Gastrocnemius medialis (tissue), 4 donors: ENCODE data around the gene PPEF2. TPM values are rescaled to one million over a fixed set of nuclear protein-coding genes. Genes with fewer than 3 reads are reported as not detected.

Experiments
- ATAC-seq, 2 donors: fragments of 150-250 bp; one replicate each; pipeline ENCODE4 v1.9.1; 2016
- DNase-seq, 2 donors: peaks; one replicate each; pipeline ENCODE4 v3.0.0-alpha.2; 2019
- H3K27ac ChIP-seq, 4 donors: fragments of 200-600 bp; sonication (generic); 1 replicate in 1 of 4; 2 replicates in 3 of 4; pipeline ENCODE4 v1.5.1; 2016 to 2018; ENCODE audit warnings: mild to moderate bottlenecking in 2 of 4, moderate library complexity in 1 of 4
- H3K27me3 ChIP-seq, 3 donors: fragments of 200-600 bp; sonication (generic) in 2 of 3; 1 replicate in 1 of 3; 2 replicates in 2 of 3; pipeline versions ENCODE4 v1.5.1 to v1.6.0; 2016 to 2019; ENCODE audit warnings: mild to moderate bottlenecking in 1 of 3, moderate library complexity in 1 of 3
- H3K36me3 ChIP-seq, 2 donors: fragments of 200-600 bp; sonication (generic) in 1 of 2; one replicate each; pipeline ENCODE4 v1.5.1; 2017 to 2018
- H3K4me1 ChIP-seq, 2 donors: fragments of 200-600 bp; sonication (generic) in 1 of 2; one replicate each; pipeline ENCODE4 v1.5.1; 2016 to 2017; ENCODE audit warnings: mild to moderate bottlenecking in 2 of 2
- H3K4me3 ChIP-seq, 4 donors: fragments of 200-600 bp; sonication (generic) in 3 of 4; 1 replicate in 1 of 4; 2 replicates in 3 of 4; pipeline ENCODE4 v1.5.1; 2016 to 2019; ENCODE audit warnings: mild to moderate bottlenecking in 2 of 4
- H3K9me3 ChIP-seq, 3 donors: fragments of 200-600 bp; sonication (generic) in 2 of 3; 1 replicate in 1 of 3; 2 replicates in 2 of 3; pipeline ENCODE4 v1.5.1; 2016 to 2019
- POLR2A ChIP-seq, 2 donors: fragments of 450-650 bp; IDR thresholded peaks; one replicate each; pipeline ENCODE4 v1.6.1; 2017; ENCODE audit warnings: antibody characterized with exemption in 2 of 2, mild to moderate bottlenecking in 2 of 2, moderate library complexity in 2 of 2
- in situ Hi-C, 4 donors: fragments of 200-750 bp; cut with MboI; loops; one replicate each; pipeline versions ENCODE4 v1.15.0 to v1.8.0; 2017; ENCODE audit warnings: low sequenced_read_pairs in 4 of 4
- intact Hi-C: fragments of 100-400 bp; cut with DNase I; formaldehyde crosslinking; loops from one replicate; pipeline ENCODE4 v1.15.1; 2023; ENCODE audit warnings: low total_unique reads
- total RNA-seq, 4 donors: library from RNA; depleted of rRNA; stranded (reverse); fragments of >200 nt; gene quantifications; one replicate each; pipeline versions ENCODE4 v1.1.0 to v1.2.3, GENCODE V29; 2016
- TF ChIP-seq, protein P1 (sequence below), 5 experiments: fragments of 450-650 bp in 3 of 5; fragments of 200-600 bp in 2 of 5; sonication (generic) in 2 of 5; IDR thresholded peaks in 4 of 5; conservative IDR thresholded peaks in 1 of 5; 1 replicate in 4 of 5; 2 replicates in 1 of 5; pipeline ENCODE4 v1.5.1; 2016 to 2019; ENCODE audit warnings: antibody characterized with exemption in 5 of 5, mild to moderate bottlenecking in 3 of 5, moderate library complexity in 3 of 5

The PPEF2 gene
- total RNA-seq, 4 donors from 2014 or later: 0.13 TPM; not detected in 3

DNA sequence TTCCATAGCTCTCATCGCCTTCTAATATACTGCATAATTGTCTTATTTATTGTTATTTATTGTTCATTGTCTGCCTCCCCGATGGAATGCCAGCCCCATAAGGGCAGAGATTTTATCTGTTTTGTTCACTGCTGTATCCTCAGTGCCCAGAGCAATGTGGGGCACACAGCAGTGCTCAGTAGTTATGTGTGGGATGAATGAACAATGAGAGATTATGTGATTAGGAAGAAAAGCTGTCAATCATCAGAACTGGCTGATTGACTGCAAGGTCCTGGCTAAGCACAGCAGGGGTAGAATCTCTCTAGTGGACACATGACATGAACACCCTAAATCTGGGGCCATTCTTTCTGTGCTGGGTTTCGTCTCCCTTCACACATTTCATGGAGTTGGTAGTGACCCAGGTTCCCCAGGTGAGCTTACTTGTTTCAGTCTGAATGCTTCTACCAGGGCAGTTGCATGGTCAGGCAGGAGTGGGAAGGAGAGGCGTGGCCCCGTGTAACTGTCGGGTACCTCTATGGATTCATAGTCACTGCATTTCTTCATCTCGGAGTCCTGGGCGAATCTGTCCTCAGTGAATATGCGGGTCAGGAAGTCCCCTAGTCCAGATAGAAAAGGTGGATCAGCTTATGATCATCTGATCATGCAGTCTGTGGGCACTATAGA lies 12.6 kb downstream of the PPEF2 start:
- intact Hi-C loops (no loop called here), in situ Hi-C loops (no loop called here)
- H3K9me3 ChIP-seq: no peaks in the 10 kb centered on the region
- DNase-seq (no peak), ATAC-seq (no peak)
- no peaks in the 10 kb centered on the region for H3K4me1 ChIP-seq
- no peaks in the 10 kb centered on the region for H3K27me3 ChIP-seq
- no peak overlapping the region for H3K27ac ChIP-seq
- H3K4me3 ChIP-seq: no peak overlapping the region
- TF ChIP-seq, protein P1, sequence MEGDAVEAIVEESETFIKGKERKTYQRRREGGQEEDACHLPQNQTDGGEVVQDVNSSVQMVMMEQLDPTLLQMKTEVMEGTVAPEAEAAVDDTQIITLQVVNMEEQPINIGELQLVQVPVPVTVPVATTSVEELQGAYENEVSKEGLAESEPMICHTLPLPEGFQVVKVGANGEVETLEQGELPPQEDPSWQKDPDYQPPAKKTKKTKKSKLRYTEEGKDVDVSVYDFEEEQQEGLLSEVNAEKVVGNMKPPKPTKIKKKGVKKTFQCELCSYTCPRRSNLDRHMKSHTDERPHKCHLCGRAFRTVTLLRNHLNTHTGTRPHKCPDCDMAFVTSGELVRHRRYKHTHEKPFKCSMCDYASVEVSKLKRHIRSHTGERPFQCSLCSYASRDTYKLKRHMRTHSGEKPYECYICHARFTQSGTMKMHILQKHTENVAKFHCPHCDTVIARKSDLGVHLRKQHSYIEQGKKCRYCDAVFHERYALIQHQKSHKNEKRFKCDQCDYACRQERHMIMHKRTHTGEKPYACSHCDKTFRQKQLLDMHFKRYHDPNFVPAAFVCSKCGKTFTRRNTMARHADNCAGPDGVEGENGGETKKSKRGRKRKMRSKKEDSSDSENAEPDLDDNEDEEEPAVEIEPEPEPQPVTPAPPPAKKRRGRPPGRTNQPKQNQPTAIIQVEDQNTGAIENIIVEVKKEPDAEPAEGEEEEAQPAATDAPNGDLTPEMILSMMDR (IDR thresholded peaks at IDR 0.05 in 4 of 5, conservative IDR thresholded peaks at IDR 0.05 in 1 of 5): no peak
- no peak for TF ChIP-seq POLR2A (IDR thresholded peaks at IDR 0.05)
- no peaks in the 10 kb centered on the region for H3K36me3 ChIP-seq

DNA sequence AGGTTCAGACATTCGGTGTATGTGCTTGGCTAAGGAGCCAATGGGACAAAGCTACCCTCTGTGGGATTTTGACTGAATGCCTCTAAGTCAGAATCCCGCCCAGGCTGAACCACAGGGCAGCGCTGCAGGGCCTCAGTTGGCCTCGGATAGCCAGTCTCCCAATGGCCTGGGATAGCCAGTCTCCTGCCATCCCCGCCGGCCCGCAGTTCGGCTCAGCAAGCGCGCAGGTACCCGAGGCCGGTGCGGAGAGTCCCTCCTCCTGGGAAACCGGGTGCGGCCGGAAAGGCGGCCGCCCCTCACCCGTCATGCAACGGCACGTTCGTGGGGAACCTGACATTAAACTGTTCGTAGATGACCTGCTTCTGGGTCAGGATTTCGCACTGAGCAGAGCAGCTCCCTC lies 16.1 kb downstream of the PPEF2 start:
- intact Hi-C loops: no loop called here
- no peak for DNase-seq
- no peak for TF ChIP-seq POLR2A (IDR thresholded peaks at IDR 0.05)
- TF ChIP-seq, protein P1 (IDR thresholded peaks at IDR 0.05 in 4 of 5, conservative IDR thresholded peaks at IDR 0.05 in 1 of 5): no peak
- in situ Hi-C loops: no loop called here
- H3K4me3 ChIP-seq: no peak overlapping the region
- no peak for ATAC-seq
- no peaks in the 10 kb centered on the region for H3K36me3 ChIP-seq
- H3K27me3 ChIP-seq: no peaks in the 10 kb centered on the region
- H3K27ac ChIP-seq: no peak overlapping the region
- H3K4me1 ChIP-seq: no peaks in the 10 kb centered on the region
- H3K9me3 ChIP-seq: no peaks in the 10 kb centered on the region

DNA sequence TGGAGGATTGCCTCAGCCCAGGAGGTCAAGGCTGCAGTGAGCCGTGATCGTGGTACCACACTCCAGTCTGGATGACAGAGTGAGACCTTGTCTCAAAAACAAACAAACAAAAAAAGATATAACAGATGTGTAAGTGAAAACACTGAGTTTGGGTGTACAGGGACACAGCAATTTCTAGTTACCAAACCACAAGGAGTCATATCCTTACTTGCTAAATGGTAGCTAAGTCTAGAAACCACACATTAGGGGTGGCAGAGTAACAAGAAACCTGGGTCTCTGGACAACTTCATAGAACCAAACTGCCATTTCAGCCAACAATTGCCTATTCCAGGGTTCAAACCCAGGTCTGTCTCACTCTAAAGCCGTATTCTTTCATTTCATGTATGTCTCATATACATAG lies 20.8 kb downstream of the PPEF2 start:
- H3K4me3 ChIP-seq: no peak overlapping the region
- no peak for DNase-seq
- intact Hi-C loops (no loop called here), in situ Hi-C loops (no loop called here)
- no peaks in the 10 kb centered on the region for H3K9me3 ChIP-seq
- no peaks in the 10 kb centered on the region for H3K4me1 ChIP-seq
- H3K36me3 ChIP-seq: no peaks in the 10 kb centered on the region
- no peak for ATAC-seq
- H3K27me3 ChIP-seq: no peaks in the 10 kb centered on the region
- TF ChIP-seq, protein P1 (IDR thresholded peaks at IDR 0.05 in 4 of 5, conservative IDR thresholded peaks at IDR 0.05 in 1 of 5): no peak
- TF ChIP-seq POLR2A (IDR thresholded peaks at IDR 0.05): no peak
- H3K27ac ChIP-seq: no peak overlapping the region

DNA sequence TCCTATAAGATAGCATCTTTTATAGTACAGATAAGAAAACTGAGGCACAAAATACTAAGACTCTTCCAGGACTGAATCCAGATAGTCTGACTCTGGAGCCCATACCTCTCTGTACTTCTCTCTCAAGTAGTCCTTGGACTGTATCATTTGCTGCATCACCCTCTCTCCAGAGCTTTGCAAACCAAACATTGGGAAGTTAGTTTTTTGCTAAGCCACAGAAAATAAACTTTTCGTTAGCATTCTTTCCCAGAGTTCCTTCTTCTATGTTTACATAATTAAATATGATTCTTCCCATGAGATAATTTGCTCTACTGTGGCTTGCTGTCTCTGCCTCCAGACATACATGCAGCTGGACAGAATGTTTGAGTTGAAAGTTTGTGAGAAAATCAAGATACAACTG lies 22.0 kb downstream of the PPEF2 start:
- TF ChIP-seq, protein P1 (IDR thresholded peaks at IDR 0.05 in 4 of 5, conservative IDR thresholded peaks at IDR 0.05 in 1 of 5): no peak
- TF ChIP-seq POLR2A (IDR thresholded peaks at IDR 0.05): no peak
- Histone ChIP-seq H3K9me3 (no peaks in the 10 kb centered on the region), H3K4me1 (no peaks in the 10 kb centered on the region), H3K27me3 (no peaks in the 10 kb centered on the region), H3K27ac (no peak overlapping the region), H3K36me3 (no peaks in the 10 kb centered on the region), H3K4me3 (no peak overlapping the region)
- no peak for ATAC-seq
- in situ Hi-C loops: no loop called here
- DNase-seq: no peak
- intact Hi-C loops: no loop called here

DNA sequence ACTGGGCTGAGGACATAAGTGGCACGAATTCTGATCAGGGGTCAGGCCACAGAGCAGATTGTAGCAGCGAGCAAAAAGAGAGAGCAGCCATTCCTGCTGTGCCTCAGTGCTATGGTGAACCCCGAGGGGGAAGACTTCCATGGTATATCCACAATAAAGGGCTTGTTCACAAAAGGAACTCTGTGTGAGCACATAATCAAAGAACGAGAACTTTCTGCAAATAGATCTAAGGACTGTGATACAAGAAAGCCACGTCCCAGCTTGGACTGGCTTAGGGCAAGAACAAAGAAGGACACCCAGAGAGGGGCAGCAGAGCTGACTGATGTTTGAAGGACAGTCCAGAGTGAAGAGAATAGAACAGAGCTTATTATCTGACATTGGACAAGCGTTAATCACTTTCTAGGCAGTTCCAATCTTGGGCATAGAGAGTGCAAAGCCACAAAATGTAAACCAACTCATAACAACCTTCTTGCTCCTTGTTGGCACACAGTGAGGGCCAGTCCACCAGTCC lies 24.0 kb downstream of the PPEF2 start:
- H3K27ac ChIP-seq: no peak overlapping the region
- in situ Hi-C loops (no loop called here), intact Hi-C loops (no loop called here)
- H3K27me3 ChIP-seq: no peaks in the 10 kb centered on the region
- no peak for ATAC-seq
- no peak overlapping the region for H3K4me3 ChIP-seq
- DNase-seq: no peak
- TF ChIP-seq, protein P1 (IDR thresholded peaks at IDR 0.05 in 4 of 5, conservative IDR thresholded peaks at IDR 0.05 in 1 of 5): no peak
- TF ChIP-seq POLR2A (IDR thresholded peaks at IDR 0.05): no peak
- H3K36me3 ChIP-seq: no peaks in the 10 kb centered on the region
- H3K4me1 ChIP-seq: no peaks in the 10 kb centered on the region
- no peaks in the 10 kb centered on the region for H3K9me3 ChIP-seq
